SK-N-SH (cell line): Measurements from ENCODE around the gene KLHL22. TPM values are rescaled to one million over a fixed set of nuclear protein-coding genes. Genes with fewer than 3 reads are reported as not detected.

Source experiments
- CTCF ChIA-PET: fragments of 300-600, 350-600 bp; formaldehyde crosslinking; extraction: SDS; loops from one replicate; lab custom pipeline; 2021; lab: Yijun Ruan, JAX
- POLR2A ChIA-PET: fragments of 350-600 bp; sonication (Branson Sonifier 250); formaldehyde crosslinking; extraction: SDS; loops from one replicate; lab custom pipeline; 2020; ENCODE audit warnings: antibody characterized with exemption, inconsistent platforms; lab: Yijun Ruan, JAX
- DNase-seq: peaks from one replicate; pipeline ENCODE4 v3.0.0; 2012
- H2AFZ ChIP-seq: fragments of 200-600 bp; sonication (generic); 2 replicates; pipeline ENCODE4 v1.8.1; 2016; ENCODE audit warnings: antibody characterized with exemption, mild to moderate bottlenecking, low read depth
- H3F3A ChIP-seq: fragments of 200-600 bp; sonication (generic); replicated peaks from 2 replicates; pipeline ENCODE3; 2016; ENCODE audit warnings: antibody characterized with exemption, mild to moderate bottlenecking; ENCODE audit not compliant: insufficient read depth
- H3K27ac ChIP-seq, 2 experiments: fragments of 200-500 bp in 1 of 2; fragments of 200-600 bp in 1 of 2; sonication (Bioruptor generic) in 1 of 2; sonication (generic), shearing (Covaris generic) in 1 of 2; 2 replicates each; pipeline versions ENCODE4 v1.5.1 to v1.6.1; 2014 to 2016; ENCODE audit warnings: low read depth in 2 of 2, inconsistent platforms in 1 of 2, low read length in 1 of 2, mild to moderate bottlenecking in 1 of 2, mixed read lengths in 1 of 2
- H3K27me3 ChIP-seq: fragments of 200-600 bp; sonication (generic), shearing (Covaris generic); 2 replicates; pipeline ENCODE4 v1.6.1; 2016; ENCODE audit warnings: mixed run types; ENCODE audit not compliant: insufficient read depth
- H3K36me3 ChIP-seq, 2 experiments: fragments of 200-500 bp in 1 of 2; fragments of 200-600 bp in 1 of 2; sonication (Bioruptor generic) in 1 of 2; sonication (generic) in 1 of 2; replicated peaks in 1 of 2; 2 replicates each; pipeline versions ENCODE3 to v1.5.1; 2014 to 2016; ENCODE audit warnings: low read length in 1 of 2, mild to moderate bottlenecking in 1 of 2; ENCODE audit not compliant: insufficient read depth in 2 of 2, control insufficient read depth in 1 of 2
- H3K4me1 ChIP-seq, 2 experiments: fragments of 200-500 bp in 1 of 2; fragments of 200-600 bp in 1 of 2; sonication (Bioruptor generic) in 1 of 2; sonication (generic), shearing (Covaris generic) in 1 of 2; 2 replicates each; pipeline versions ENCODE4 v1.5.1 to v1.6.1; 2014 to 2016; ENCODE audit warnings: low read depth in 1 of 2, low read length in 1 of 2, mixed run types in 1 of 2; ENCODE audit not compliant: insufficient read depth in 2 of 2, control insufficient read depth in 1 of 2
- H3K4me2 ChIP-seq: fragments of 200-600 bp; sonication (generic), shearing (Covaris generic); 2 replicates; pipeline ENCODE4 v1.6.1; 2017; ENCODE audit warnings: mixed run types
- H3K4me3 ChIP-seq, 2 experiments: fragments of 200-500 bp in 1 of 2; fragments of 200-600 bp in 1 of 2; sonication (Bioruptor generic) in 1 of 2; sonication (generic), shearing (Covaris generic) in 1 of 2; 2 replicates each; pipeline versions ENCODE4 v1.5.1 to v1.8.1; 2014 to 2016; ENCODE audit warnings: low read depth in 2 of 2, inconsistent platforms in 1 of 2, low read length in 1 of 2, mild to moderate bottlenecking in 1 of 2, mixed read lengths in 1 of 2, moderate library complexity in 1 of 2
- H3K79me2 ChIP-seq: fragments of 200-600 bp; sonication (generic); 2 replicates; pipeline ENCODE4 v1.8.1; 2017; ENCODE audit warnings: mild to moderate bottlenecking; ENCODE audit not compliant: insufficient read depth
- H3K9ac ChIP-seq: fragments of 200-600 bp; sonication (generic); 2 replicates; pipeline ENCODE4 v1.6.1; 2017; ENCODE audit warnings: mixed run types
- H3K9me2 ChIP-seq: fragments of 200-600 bp; sonication (generic); 2 replicates; pipeline ENCODE4 v1.6.1; 2017; ENCODE audit warnings: mixed run types
- H3K9me3 ChIP-seq: fragments of 200-600 bp; sonication (generic); 2 replicates; pipeline ENCODE4 v1.6.1; 2017; ENCODE audit warnings: mixed run types, mild to moderate bottlenecking, moderate library complexity
- H4K20me1 ChIP-seq: fragments of 200-600 bp; sonication (generic); 2 replicates; pipeline ENCODE4 v1.6.1; 2017; ENCODE audit warnings: mild to moderate bottlenecking, mixed run types; ENCODE audit not compliant: insufficient read depth
- CHD2 ChIP-seq: fragments of 150-350 bp; IDR thresholded peaks from 2 replicates; pipeline ENCODE4 v1.6.1; 2018; ENCODE audit warnings: low read length; ENCODE audit not compliant: partially characterized antibody
- EP300 ChIP-seq, 2 experiments: IDR thresholded peaks; 2 replicates each; pipeline versions ENCODE4 v1.4.0 to v1.6.1; 2012; ENCODE audit warnings: borderline replicate concordance in 1 of 2, low read depth in 1 of 2, low read length in 1 of 2
- EZH2phosphoT487 ChIP-seq: fragments of 200-600 bp; sonication (generic); IDR thresholded peaks from 2 replicates; pipeline ENCODE4 v1.6.1; 2017; ENCODE audit warnings: low read depth, mixed run types, mild to moderate bottlenecking, antibody characterized with exemption, moderate library complexity, borderline replicate concordance
- FOXJ3 ChIP-seq: sonication (generic); formaldehyde crosslinking; IDR thresholded peaks from 2 replicates; pipeline ENCODE4 v1.5.1; 2020; ENCODE audit warnings: mild to moderate bottlenecking, missing genetic modification reagents
- FOXM1 ChIP-seq: IDR thresholded peaks from 2 replicates; pipeline ENCODE4 v1.4.0; 2012; ENCODE audit warnings: low read depth, mild to moderate bottlenecking
- GABPA ChIP-seq: IDR thresholded peaks from 2 replicates; pipeline ENCODE4 v1.4.0; 2012; ENCODE audit warnings: low read depth, mild to moderate bottlenecking
- GATA2 ChIP-seq: sonication (generic); formaldehyde crosslinking; IDR thresholded peaks from 2 replicates; pipeline ENCODE4 v1.5.0; 2020; ENCODE audit warnings: mild to moderate bottlenecking, missing genetic modification reagents
- IRF3 ChIP-seq: fragments of 150-350 bp; IDR thresholded peaks from 2 replicates; pipeline ENCODE4 v1.6.1; 2016; ENCODE audit warnings: mild to moderate bottlenecking, low read depth, low read length
- MAX ChIP-seq: IDR thresholded peaks from 2 replicates; pipeline ENCODE4 v1.4.0; 2012; ENCODE audit warnings: low read depth
- MXI1 ChIP-seq: IDR thresholded peaks from 2 replicates; pipeline ENCODE4 v1.6.1; 2012; ENCODE audit warnings: mild to moderate bottlenecking, low read depth, low read length, improper control_type of control experiment
- PBX3 ChIP-seq: IDR thresholded peaks from 2 replicates; pipeline ENCODE4; 2012
- POLR2AphosphoS5 ChIP-seq: IDR thresholded peaks from 2 replicates; pipeline ENCODE4 v1.6.1; 2012; ENCODE audit warnings: low read depth, low read length
- RCOR1 ChIP-seq: fragments of 150-350 bp; IDR thresholded peaks from 2 replicates; pipeline ENCODE4 v1.6.1; 2017; ENCODE audit warnings: antibody characterized with exemption, low read length
- SMC3 ChIP-seq: IDR thresholded peaks from 2 replicates; pipeline ENCODE4 v1.6.1; 2012; ENCODE audit warnings: low read depth, low read length, improper control_type of control experiment
- TAF1 ChIP-seq: IDR thresholded peaks from 2 replicates; pipeline ENCODE4 v1.6.1; 2012; ENCODE audit warnings: low read depth, mild to moderate bottlenecking, low read length, moderate library complexity, borderline replicate concordance
- TCF12 ChIP-seq: IDR thresholded peaks from 2 replicates; pipeline ENCODE4 v1.4.0; 2012
- USF1 ChIP-seq: IDR thresholded peaks from 2 replicates; pipeline ENCODE4 v1.4.0; 2012; ENCODE audit warnings: low read depth, borderline replicate concordance
- WGBS: methylation state at CpG from one replicate; pipeline ENCODE4 v1.1.6; 2017; ENCODE audit warnings: low lambda C conversion rate; 5-methylcytosine and 5-hydroxymethylcytosine counted together
- polyA plus RNA-seq, 3 experiments: library from polyadenylated mRNA; depleted of rRNA; stranded (reverse); fragments of >200 nt; gene quantifications; 2 replicates each; pipeline ENCODE4 v1.2.3, GENCODE V29; 2012
- TF ChIP-seq, protein P1 (sequence below): fragments of 150-350 bp; IDR thresholded peaks from 2 replicates; pipeline ENCODE4 v1.6.1; 2017; ENCODE audit warnings: antibody characterized with exemption, low read length, low read depth, borderline replicate concordance

KLHL22 gene
- polyA plus RNA-seq, 1 of the 3 experiments (the other 2 are of a cell fraction): 26.5 TPM

- peaks cover 9 to 25% of the 10 kb centered on the region in 2 experiments for H3K36me3 ChIP-seq
- TF ChIP-seq POLR2AphosphoS5 (no peak), PBX3 (no peak), EP300 (IDR thresholded peaks at IDR 0.05; ENCODE audit: borderline replicate concordance in 1 of 2, low read depth in 1 of 2, low read length in 1 of 2) (no peak), TAF1 (no peak), GATA2 (no peak), FOXJ3 (CRISPR knock-in tag) (no peak), EZH2phosphoT487 (no peak), TCF12 (no peak), IRF3 (no peak), MXI1 (no peak), SMC3 (no peak), USF1 (no peak), FOXM1 (no peak), RCOR1 (no peak), MAX (no peak), CHD2 (no peak), GABPA (no peak)
- TF ChIP-seq, protein P1, sequence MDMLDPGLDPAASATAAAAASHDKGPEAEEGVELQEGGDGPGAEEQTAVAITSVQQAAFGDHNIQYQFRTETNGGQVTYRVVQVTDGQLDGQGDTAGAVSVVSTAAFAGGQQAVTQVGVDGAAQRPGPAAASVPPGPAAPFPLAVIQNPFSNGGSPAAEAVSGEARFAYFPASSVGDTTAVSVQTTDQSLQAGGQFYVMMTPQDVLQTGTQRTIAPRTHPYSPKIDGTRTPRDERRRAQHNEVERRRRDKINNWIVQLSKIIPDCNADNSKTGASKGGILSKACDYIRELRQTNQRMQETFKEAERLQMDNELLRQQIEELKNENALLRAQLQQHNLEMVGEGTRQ: no peak
- TF ChIP-seq, all 33 proteins: peak for 0
- no peaks in the 10 kb centered on the region for H3K9me2 ChIP-seq
- POLR2A ChIA-PET: no interaction called here
- H4K20me1 ChIP-seq: no peaks in the 10 kb centered on the region
- H3K4me1 ChIP-seq: peaks cover 0 to 5% of the 10 kb centered on the region in 2 experiments; a peak in 1 of 4 replicates
- no peaks in the 10 kb centered on the region for H3F3A ChIP-seq
- H3K27me3 ChIP-seq: no peaks in the 10 kb centered on the region
- CTCF ChIA-PET: interaction anchor here (1.0 to 1.3 kb wide), 2 partner anchors 9 to 47 kb away, joined by 3 to 7 read pairs; no protein-coding TSS in a partner anchor
- WGBS: 98% methylated on average over 20 of the region's 32 CpGs
- H3K9ac ChIP-seq: no peak overlapping the region
- no peak overlapping the region for H3K27ac ChIP-seq
- H3K4me3 ChIP-seq: no peak overlapping the region
- H3K9me3 ChIP-seq: no peaks in the 10 kb centered on the region
- no peaks in the 10 kb centered on the region for H3K79me2 ChIP-seq
- DNase-seq: no peak
- no peak overlapping the region for H2AFZ ChIP-seq
- H3K4me2 ChIP-seq: no peak overlapping the region
These were observed 30.5 kb downstream of the KLHL22 start for GRCh38 chr22:20464912-20465758.
